ENCODE results near the gene CREB3L2. TPM values are rescaled to one million over a fixed set of nuclear protein-coding genes. Genes with fewer than 3 reads are reported as not detected.

Gene CREB3L2
- total RNA-seq, 2 experiments from 2014 or later = 14.1 to 15.7 TPM

DNA sequence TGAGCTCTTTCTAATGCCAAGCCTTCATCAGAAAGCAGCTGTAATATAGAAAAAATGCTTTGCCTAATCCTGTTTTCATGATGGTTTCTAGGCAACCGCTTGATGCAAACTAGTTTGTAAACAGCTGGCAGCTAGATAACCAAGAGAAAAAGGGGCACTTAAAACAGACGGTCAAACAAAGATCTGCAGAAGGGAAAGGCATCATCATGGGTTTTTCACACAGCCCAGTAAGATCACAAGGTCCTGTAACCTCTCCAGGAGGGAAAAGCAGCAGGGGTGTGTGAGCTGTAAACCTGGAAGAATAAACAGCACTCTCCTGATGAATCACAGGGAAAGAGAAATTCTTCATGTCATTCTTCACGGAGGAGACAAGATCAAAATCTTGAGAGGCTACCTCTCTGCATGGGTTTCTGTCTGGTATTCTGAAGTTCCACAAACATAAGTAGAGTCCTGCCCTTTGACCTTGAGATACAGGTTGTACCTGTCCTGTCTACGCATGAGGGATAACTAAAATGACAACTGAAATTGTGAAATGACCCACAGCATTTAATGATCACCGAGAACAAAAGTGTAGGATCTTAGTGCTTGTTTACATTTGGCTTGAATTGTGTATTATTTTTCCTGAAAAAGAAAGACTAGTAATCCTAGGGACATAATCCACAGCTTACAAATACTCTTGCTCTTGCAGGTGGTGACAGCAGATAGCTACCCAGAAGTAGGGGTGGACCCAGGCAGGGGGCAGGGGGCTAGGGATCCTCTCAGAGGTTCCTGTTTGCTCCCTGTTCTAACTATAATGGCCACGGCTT, 48.0 kb downstream of the CREB3L2 start:
- DNase-seq = no peak

GRCh38 chr7:137953043-137953664, 48.7 kb downstream of the CREB3L2 start:
- DNase-seq = no peak
- peaks cover 8% of the 10 kb centered on the region for H3K4me1 Mint-ChIP-seq (ENCODE audit: low read depth)
- no peaks in the 10 kb centered on the region for H3K9me3 Mint-ChIP-seq
- no peaks in the 10 kb centered on the region for H3K27me3 Mint-ChIP-seq (ENCODE audit: low read depth)
- H3K27ac Mint-ChIP-seq = no peak overlapping the region
- intact Hi-C loops (cut with micrococcal nuclease) = no loop called here
- peaks cover 2% of the 10 kb centered on the region for H3K36me3 Mint-ChIP-seq (ENCODE audit: low read depth)
- CTCF ChIA-PET = interaction anchor here (0.6 kb wide), 1 partner anchor 361 kb away, joined by 3 read pairs; no protein-coding TSS in a partner anchor
- no peak overlapping the region for H3K4me3 Mint-ChIP-seq

More for the DNA sequence above, 48.0 kb downstream of the CREB3L2 start:
- Mint-ChIP-seq H3K36me3 (ENCODE audit: low read depth) (peaks cover 7% of the 10 kb centered on the region), H3K27me3 (ENCODE audit: low read depth) (no peaks in the 10 kb centered on the region), H3K9me3 (no peaks in the 10 kb centered on the region), H3K4me3 (no peak overlapping the region), H3K27ac (no peak overlapping the region), H3K4me1 (ENCODE audit: low read depth) (peaks cover 8% of the 10 kb centered on the region)
- intact Hi-C loops (cut with micrococcal nuclease) = no loop called here
- CTCF ChIA-PET = interaction anchor here (0.6 to 0.7 kb wide), 2 partner anchors 30 to 361 kb away, joined by 3 read pairs; no protein-coding TSS in a partner anchor

- H3K9me3 Mint-ChIP-seq = no peaks in the 10 kb centered on the region
- DNase-seq = no peak
- no peak overlapping the region for H3K27ac Mint-ChIP-seq
- intact Hi-C loops (cut with micrococcal nuclease) = no loop called here
- H3K27me3 Mint-ChIP-seq (ENCODE audit: low read depth) = no peaks in the 10 kb centered on the region
- no peak overlapping the region for H3K4me3 Mint-ChIP-seq
- CTCF ChIA-PET = no interaction called here
- H3K36me3 Mint-ChIP-seq (ENCODE audit: low read depth) = peaks cover 2% of the 10 kb centered on the region
- peaks cover 8% of the 10 kb centered on the region for H3K4me1 Mint-ChIP-seq (ENCODE audit: low read depth)
These were observed 49.5 kb downstream of the CREB3L2 start for GRCh38 chr7:137952426-137952805.

DNA sequence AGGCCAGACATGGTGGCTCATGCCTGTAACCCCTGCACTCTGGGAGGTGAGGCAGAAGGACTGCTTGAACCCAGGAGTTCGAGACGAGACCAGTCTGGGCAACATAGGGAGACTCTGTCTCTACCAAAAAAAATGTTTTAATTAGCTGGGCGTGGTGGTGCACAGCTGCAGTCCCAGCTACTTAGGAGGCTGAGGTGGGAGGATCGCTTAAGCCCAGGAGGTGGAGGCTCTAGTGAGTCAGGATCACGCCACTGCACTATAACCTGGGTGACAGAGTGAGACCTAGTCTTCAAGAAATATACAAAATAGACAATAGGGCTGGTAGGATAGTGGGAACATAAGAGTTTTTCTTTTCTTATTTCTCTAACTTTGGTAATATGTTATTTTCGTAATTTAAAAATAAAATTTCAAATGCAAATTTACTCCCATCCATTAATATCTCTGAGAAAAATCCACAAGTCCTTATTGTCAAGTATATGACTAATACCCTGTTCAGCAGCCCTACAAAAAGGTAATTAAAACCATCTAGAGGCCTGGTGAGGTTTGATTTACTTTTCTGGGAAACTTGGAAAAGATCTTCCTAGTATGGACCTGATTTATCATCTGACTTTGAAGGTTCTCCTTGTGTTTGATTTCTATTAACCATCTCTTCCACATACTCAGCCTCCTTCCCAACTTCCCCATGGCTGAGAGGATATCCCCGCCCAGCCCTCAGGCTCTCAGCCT, 50.0 kb downstream of the CREB3L2 start:
- H3K4me3 Mint-ChIP-seq = no peak overlapping the region
- H3K27ac Mint-ChIP-seq = no peak overlapping the region
- H3K36me3 Mint-ChIP-seq (ENCODE audit: low read depth) = peaks cover 2% of the 10 kb centered on the region
- no peaks in the 10 kb centered on the region for H3K9me3 Mint-ChIP-seq
- no peaks in the 10 kb centered on the region for H3K27me3 Mint-ChIP-seq (ENCODE audit: low read depth)
- H3K4me1 Mint-ChIP-seq (ENCODE audit: low read depth) = peaks cover 8% of the 10 kb centered on the region
- no peak for DNase-seq
- CTCF ChIA-PET = no interaction called here
- intact Hi-C loops (cut with micrococcal nuclease) = no loop called here

GRCh38 chr7:137950967-137951366, 50.9 kb downstream of the CREB3L2 start:
- CTCF ChIA-PET = no interaction called here
- Mint-ChIP-seq H3K4me1 (ENCODE audit: low read depth) (peaks cover 8% of the 10 kb centered on the region), H3K9me3 (no peaks in the 10 kb centered on the region), H3K4me3 (no peak overlapping the region), H3K27me3 (ENCODE audit: low read depth) (no peaks in the 10 kb centered on the region), H3K27ac (no peak overlapping the region), H3K36me3 (ENCODE audit: low read depth) (peaks cover 2% of the 10 kb centered on the region)
- intact Hi-C loops (cut with micrococcal nuclease) = no loop called here
- DNase-seq = no peak

GRCh38 chr7:137950263-137950621, 51.6 kb downstream of the CREB3L2 start:
- intact Hi-C loops (cut with micrococcal nuclease) = no loop called here
- CTCF ChIA-PET = interaction anchor here (1.2 kb wide), 1 partner anchor 52 kb away, joined by 3 read pairs; the partner anchor contains the start of gene CREB3L2
- Mint-ChIP-seq H3K27me3 (ENCODE audit: low read depth) (no peaks in the 10 kb centered on the region), H3K27ac (no peak overlapping the region), H3K4me1 (ENCODE audit: low read depth) (peaks cover 8% of the 10 kb centered on the region), H3K36me3 (ENCODE audit: low read depth) (peaks cover 2% of the 10 kb centered on the region), H3K4me3 (no peak overlapping the region), H3K9me3 (no peaks in the 10 kb centered on the region)
- no peak for DNase-seq

DNA sequence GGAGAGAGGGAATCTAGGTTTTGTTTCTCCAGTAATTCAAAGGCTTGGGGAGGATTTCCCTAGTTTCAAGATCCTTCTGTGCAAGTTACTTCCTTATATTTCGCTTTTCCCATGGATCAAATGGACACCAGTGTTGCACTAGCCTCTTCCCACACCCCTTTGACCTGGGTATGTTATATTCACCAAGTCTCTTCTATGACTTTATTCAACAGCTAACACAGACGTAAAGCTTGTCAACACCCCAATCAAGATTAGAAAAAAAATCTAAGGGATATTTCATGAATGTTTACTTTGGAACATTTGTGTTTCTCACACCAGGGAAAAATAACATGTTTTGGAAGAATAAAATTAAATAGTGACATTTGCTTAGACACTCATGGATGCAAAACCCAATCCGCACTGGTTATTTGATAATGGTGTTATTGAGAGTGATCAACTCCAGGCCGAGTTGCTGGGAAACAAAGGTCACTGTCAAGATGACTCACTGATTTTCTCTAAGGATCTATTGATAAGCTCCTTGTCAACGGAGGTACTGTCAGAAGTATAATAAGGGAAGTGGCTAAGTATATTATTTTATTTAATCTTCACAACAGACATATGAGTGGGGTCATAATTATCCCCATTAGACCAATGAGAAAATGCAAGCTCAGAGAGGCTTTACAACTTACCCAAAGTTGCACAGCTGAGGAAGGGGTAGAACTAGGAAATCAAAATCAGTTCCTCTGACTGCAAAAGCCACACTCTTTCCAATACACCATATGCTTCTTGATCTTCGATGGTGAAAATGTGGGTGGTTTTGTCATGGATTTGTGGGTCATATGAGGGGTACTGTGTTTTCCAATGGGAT, 52.2 kb downstream of the CREB3L2 start:
- CTCF ChIA-PET = interaction anchor here (1.0 to 1.2 kb wide), 2 partner anchors 13 to 53 kb away, joined by 3 read pairs; partner anchors contain the start of gene CREB3L2
- Mint-ChIP-seq H3K9me3 (no peaks in the 10 kb centered on the region), H3K4me1 (ENCODE audit: low read depth) (peaks cover 8% of the 10 kb centered on the region), H3K27ac (no peak overlapping the region), H3K27me3 (ENCODE audit: low read depth) (no peaks in the 10 kb centered on the region), H3K4me3 (no peak overlapping the region), H3K36me3 (ENCODE audit: low read depth) (peaks cover 2% of the 10 kb centered on the region)
- DNase-seq = no peak
- intact Hi-C loops (cut with micrococcal nuclease) = no loop called here

DNA sequence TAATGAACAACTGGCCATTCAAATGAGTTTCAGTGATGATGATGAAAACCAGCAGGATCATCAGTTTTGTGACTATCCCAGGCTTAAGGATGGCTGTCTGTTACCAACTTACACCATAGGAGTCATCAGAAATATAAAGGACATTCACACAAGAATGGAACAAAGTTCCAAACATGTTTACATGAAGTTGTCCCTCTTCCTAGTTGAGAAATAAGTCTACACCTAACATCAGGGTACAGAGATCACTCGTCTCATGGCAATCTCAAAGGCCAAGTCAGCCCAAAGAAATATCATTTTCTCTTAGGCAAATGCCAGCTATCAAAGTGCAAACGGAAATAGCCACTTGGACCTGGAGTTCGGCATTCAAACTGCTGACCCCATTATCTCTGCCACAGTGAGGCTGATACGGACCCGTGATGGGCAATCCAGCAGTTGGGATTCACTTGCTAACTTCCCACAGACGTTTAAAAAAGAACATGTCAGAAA, 53.0 kb downstream of the CREB3L2 start:
- H3K4me1 Mint-ChIP-seq (ENCODE audit: low read depth) = peaks cover 8% of the 10 kb centered on the region
- CTCF ChIA-PET = interaction anchor here (1.0 kb wide), 1 partner anchor 12 kb away, joined by 3 read pairs; no protein-coding TSS in a partner anchor
- DNase-seq = no peak
- peaks cover 2% of the 10 kb centered on the region for H3K36me3 Mint-ChIP-seq (ENCODE audit: low read depth)
- intact Hi-C loops (cut with micrococcal nuclease) = no loop called here
- H3K27me3 Mint-ChIP-seq (ENCODE audit: low read depth) = no peaks in the 10 kb centered on the region
- no peak overlapping the region for H3K27ac Mint-ChIP-seq
- no peaks in the 10 kb centered on the region for H3K9me3 Mint-ChIP-seq
- H3K4me3 Mint-ChIP-seq = no peak overlapping the region

- H3K9me3 Mint-ChIP-seq = no peaks in the 10 kb centered on the region
- no peaks in the 10 kb centered on the region for H3K27me3 Mint-ChIP-seq (ENCODE audit: low read depth)
- H3K27ac Mint-ChIP-seq = no peak overlapping the region
- intact Hi-C loops (cut with micrococcal nuclease) = no loop called here
- peaks cover 8% of the 10 kb centered on the region for H3K4me1 Mint-ChIP-seq (ENCODE audit: low read depth)
- DNase-seq = no peak
- no peak overlapping the region for H3K4me3 Mint-ChIP-seq
- H3K36me3 Mint-ChIP-seq (ENCODE audit: low read depth) = peaks cover 2% of the 10 kb centered on the region
- CTCF ChIA-PET = interaction anchor here (1.0 to 1.3 kb wide), 2 partner anchors 10 to 11 kb away, joined by 3 to 4 read pairs; no protein-coding TSS in a partner anchor
These were observed 53.6 kb downstream of the CREB3L2 start for GRCh38 chr7:137948083-137948844.

DNA sequence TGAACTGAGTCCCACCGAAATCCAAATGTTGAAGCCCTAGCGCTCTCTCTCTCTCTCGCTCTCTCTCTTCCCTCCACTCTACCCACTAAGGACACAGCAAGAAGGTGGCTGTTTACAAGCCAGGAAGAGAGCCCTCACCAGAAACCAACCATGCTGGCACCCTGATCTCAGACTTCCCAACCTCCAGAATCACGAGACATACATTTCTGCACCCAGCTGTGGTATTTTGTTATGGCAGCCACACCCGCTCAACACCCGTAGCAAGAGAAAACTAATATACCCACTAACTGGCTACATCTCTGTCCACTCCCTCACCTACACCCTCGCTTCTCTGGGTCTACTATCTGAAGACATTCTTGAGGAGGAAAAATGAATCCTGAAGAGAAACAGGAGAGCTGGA, 54.8 kb downstream of the CREB3L2 start:
- CTCF ChIA-PET = no interaction called here
- intact Hi-C loops (cut with micrococcal nuclease) = no loop called here
- H3K27ac Mint-ChIP-seq = no peak overlapping the region

GRCh38 chr7:137946011-137946410, 55.9 kb downstream of the CREB3L2 start:
- no peaks in the 10 kb centered on the region for H3K9me3 Mint-ChIP-seq
- no peak overlapping the region for H3K4me3 Mint-ChIP-seq
- CTCF ChIA-PET = interaction anchor here (0.6 kb wide), 1 partner anchor 16 kb away, joined by 3 read pairs; no protein-coding TSS in a partner anchor
- H3K27me3 Mint-ChIP-seq (ENCODE audit: low read depth) = no peaks in the 10 kb centered on the region
- peaks cover 7% of the 10 kb centered on the region for H3K4me1 Mint-ChIP-seq (ENCODE audit: low read depth)
- H3K27ac Mint-ChIP-seq = no peak overlapping the region
- DNase-seq = no peak
- intact Hi-C loops (cut with micrococcal nuclease) = no loop called here
- peaks cover 2% of the 10 kb centered on the region for H3K36me3 Mint-ChIP-seq (ENCODE audit: low read depth)

More for the DNA sequence above, 54.8 kb downstream of the CREB3L2 start:
- Mint-ChIP-seq H3K27me3 (ENCODE audit: low read depth) (no peaks in the 10 kb centered on the region), H3K4me3 (no peak overlapping the region), H3K9me3 (no peaks in the 10 kb centered on the region), H3K36me3 (ENCODE audit: low read depth) (peaks cover 2% of the 10 kb centered on the region), H3K4me1 (ENCODE audit: low read depth) (peaks cover 8% of the 10 kb centered on the region)
- DNase-seq = no peak
